HAP-1 (cell line): ENCODE results near the gene RARG.

Experiments used
- DNase-seq, 2 experiments: peaks; one replicate each; pipeline ENCODE4 v3.0.0-alpha.2; 2016 to 2020; ENCODE audit warnings: low spot score in 2 of 2
- H3K27me3 ChIP-seq: fragments of 250-450 bp; sonication (Bioruptor Pico); 2 replicates; pipeline ENCODE4 v1.5.1; 2020; ENCODE audit warnings: low read depth, mild to moderate bottlenecking, moderate library complexity
- H3K36me3 ChIP-seq: fragments of 250-450 bp; sonication (Bioruptor Pico); replicated peaks from 2 replicates; pipeline ENCODE4 v1.5.1; 2020; ENCODE audit warnings: mild to moderate bottlenecking
- H3K4me1 ChIP-seq: fragments of 250-450 bp; sonication (Bioruptor Pico); 2 replicates; pipeline ENCODE4 v1.5.1; 2020; ENCODE audit warnings: mild to moderate bottlenecking
- H3K4me3 ChIP-seq: fragments of 250-450 bp; sonication (Bioruptor Pico); 2 replicates; pipeline ENCODE4 v1.5.1; 2020; ENCODE audit warnings: mild to moderate bottlenecking, moderate library complexity
- H3K9me3 ChIP-seq: fragments of 250-450 bp; sonication (Bioruptor Pico); 2 replicates; pipeline ENCODE4 v1.5.1; 2020; ENCODE audit warnings: mild to moderate bottlenecking, moderate library complexity
- in situ Hi-C: fragments of 300-500 bp; cut with MboI; formaldehyde crosslinking; loops from 3 replicates; pipeline ENCODE4 v1.14.3; 2020; ENCODE audit warnings: low sequenced_read_pairs, inconsistent platforms, mixed read lengths

The RARG gene

DNA sequence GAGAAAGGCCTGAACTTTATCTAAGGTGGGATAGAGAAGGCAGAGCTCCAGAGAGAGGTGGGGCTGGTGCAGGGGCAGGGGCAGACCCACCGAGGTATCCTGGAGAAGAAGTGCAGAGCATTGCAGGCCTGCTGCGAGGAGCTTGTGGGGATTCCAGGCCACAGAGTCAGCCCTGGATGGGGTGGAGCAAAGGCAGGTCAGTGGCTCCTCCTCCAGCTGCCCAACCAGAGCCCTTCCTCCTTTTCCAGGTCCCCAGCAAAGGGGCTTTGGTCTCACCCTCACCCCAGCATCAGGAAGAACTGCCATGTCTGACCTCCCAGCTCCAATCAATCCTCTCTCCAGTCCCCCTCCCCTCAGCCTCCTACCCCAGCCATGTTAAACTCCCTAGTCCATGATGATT is 71.3 kb downstream of the RARG start:
- Histone ChIP-seq H3K36me3 (no peaks in the 10 kb centered on the region), H3K4me3 (no peak overlapping the region), H3K9me3 (no peaks in the 10 kb centered on the region), H3K27me3 (no peaks in the 10 kb centered on the region), H3K4me1 (peaks cover 2% of the 10 kb centered on the region; the same call in 1 of the 2 replicates)
- in situ Hi-C loops: no loop called here
- DNase-seq: no peak
